GM19324 (cell line): Measurements from ENCODE around the gene AZIN2.

Experiments
- ATAC-seq: cut with Tn5 transposase; IDR thresholded peaks from one replicate; pipeline ENCODE4 v1.9.1; 2021; ENCODE audit warnings: mild to moderate bottlenecking, moderate library complexity; ENCODE audit not compliant: unreplicated experiment, low FRiP score

Gene AZIN2

DNA sequence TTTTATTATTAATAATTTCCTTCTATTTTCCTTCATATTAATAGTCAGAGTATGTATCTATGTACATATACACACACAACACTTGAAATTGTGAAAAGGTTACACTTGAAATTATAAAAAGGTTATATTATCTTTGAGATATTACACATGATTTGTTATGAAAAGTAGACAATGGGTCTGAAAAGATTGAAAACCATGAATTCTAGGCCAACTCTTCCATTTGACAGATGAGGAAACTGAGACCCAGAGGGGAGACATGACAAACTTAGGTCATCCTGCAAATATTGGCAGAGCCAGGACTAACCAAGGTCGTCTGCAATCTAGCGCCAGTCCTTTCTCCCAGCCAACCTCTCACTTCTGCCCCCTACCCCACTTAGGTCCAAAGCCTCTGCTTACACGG is 67.7 kb downstream of the AZIN2 start:
- no peak for ATAC-seq

DNA sequence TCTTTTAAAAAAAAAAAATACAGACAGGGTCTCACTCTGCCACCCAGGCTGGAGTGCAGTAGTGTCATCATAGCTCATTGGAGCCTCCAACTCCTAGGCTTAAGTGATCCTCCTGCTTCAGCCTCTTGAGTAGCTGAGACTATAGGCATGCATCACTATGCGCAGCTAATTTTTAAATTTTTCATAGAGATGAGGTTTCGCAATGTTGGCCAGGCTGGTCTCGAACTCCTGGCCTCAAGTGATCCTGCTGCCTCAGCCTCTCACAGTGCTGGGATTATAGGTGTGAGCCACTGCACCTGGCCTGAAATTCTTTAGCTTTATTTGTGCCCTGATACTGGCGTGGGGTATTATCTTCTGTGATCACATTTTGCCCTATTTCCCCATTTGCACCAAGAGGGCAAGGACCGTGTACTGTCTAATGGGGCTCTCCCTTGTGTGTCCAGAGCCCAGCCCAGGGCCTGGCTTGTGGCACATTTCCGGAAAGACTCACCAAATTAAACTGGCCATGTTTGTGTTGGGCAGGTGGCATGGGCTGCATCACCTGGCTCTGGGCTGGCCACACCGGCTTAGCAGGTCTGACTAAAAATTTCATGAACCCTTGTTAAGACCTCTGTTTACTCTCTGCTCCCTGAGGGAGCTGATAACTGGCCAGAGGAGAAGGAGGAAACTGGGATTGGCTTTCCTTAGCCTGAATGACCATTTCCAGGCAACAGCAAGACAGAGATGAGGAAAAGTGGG is 68.7 kb downstream of the AZIN2 start:
- no peak for ATAC-seq

DNA sequence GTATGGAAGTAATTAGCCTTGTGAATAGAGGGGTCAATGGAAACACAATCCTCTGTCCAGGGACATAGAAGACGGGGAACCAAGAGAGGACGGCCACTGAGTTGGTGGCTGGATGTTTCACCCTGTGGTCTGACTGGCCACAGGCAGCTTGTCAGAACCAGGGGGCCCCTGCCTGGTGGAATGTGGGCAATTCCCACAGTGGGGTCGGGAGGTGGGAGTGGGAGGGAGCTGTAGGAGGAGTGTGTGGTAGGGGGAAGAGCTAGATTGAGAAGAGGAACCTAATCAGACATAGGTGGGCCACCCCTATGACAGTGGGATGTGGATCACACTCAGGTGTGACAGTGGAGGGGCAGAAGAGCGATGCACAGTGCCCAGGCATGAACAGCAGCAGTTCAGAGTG is 69.6 kb downstream of the AZIN2 start:
- no peak for ATAC-seq

DNA sequence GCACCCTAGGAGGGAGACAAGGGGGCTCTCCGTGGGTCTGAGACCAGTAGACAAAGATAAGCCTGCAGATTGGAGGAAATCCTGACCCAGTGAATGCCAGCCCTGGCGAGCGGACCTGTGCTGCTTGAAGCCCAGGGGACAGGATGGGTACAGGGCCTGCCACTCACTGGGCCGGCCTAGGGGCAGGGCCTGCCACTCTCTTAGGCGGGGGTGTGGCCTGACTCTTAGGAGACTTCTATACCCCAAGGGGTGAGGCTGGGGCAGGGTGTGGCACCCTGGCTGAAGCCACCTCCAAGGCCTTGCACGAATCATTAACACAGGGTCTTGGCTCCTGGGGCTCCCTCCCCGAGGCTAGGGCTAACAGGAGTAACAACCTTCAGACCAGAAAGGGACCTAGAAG is 70.2 kb downstream of the AZIN2 start:
- no peak for ATAC-seq

DNA sequence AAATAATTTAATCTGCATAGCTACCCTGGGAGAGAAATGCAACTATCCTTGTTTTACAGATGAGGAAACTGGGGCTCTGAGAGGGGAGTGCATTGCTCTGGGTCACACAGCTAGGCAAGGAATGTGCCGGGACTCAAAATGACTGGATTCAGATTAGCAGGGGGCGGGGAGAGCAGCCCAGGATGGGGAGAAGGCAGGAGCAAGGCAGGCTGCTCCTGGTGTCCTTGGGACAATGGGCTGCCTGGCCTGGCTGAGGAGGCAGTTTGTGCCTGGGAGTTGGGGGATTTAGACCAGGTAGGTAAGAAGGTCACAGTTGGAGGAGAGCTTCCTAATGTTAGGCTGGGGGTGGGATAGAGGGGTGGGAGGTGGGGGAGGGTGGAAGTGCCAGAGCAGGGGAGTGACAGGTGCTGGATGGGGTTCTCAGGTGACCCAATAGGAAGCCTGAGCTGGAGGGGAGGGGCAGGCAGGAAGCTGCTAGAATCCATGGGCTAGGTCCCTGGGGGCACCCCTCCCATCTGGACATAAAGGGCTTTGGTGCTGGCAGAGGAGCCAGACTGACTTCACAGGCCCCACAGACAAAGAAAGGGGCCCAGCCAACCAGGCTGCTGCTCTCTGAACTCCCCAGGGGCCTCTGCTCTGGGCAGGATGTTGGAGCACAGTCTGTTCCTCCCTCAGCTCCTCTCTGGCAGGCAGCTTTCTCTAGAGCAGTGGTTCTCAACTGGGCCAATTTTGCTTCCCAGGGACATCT is 71.9 kb downstream of the AZIN2 start:
- ATAC-seq = no peak

DNA sequence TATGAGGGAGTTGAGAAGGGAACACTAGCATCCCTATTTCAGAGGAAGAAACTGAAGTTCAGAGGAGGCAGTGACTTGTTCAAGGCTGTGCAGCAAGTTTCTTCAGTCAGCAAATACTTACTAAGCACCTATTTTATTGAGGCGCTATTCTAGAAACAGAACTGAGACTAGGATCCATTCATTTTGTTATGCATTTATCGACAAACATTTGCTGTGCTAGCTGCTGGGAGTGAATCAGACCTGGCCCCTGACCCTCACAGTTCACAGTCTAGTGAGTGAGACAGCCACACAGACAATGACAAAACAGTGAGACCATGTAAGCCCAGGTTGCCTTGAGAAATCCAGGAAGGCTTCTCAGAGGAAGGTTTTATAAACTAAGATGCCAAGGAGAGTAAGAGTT is 72.7 kb downstream of the AZIN2 start:
- ATAC-seq = no peak

DNA sequence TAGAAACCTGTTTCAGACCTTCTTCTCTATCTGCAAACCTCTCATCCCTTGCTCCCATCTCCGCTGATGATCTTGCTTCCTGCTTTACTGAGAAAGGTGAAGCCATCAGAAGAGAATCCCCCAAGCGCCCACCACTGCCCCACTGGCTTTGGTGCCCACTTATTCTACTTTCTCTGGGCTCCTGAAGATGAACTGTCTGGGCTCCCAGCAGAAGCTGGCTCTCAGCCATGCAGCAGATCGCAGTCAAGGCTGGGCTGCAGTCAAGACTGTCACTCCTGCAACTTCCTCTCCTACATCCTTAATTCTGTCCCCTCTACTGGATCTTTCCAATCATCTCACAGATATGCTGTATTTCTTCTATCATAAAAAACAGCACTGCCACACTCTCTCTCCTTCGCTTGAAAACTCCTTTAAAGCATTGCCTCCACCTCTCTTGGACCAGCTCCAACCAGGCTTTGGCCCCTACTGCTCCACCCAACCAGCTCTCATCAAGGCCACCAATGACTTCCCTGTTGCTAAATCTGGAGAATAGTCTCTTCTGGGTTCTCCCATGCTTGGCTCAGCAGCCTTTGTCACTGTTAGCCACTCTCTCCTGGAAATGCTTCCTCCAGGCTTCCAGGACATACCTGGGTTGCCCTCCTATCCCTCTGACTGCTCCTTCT is 75.1 kb downstream of the AZIN2 start:
- no peak for ATAC-seq

DNA sequence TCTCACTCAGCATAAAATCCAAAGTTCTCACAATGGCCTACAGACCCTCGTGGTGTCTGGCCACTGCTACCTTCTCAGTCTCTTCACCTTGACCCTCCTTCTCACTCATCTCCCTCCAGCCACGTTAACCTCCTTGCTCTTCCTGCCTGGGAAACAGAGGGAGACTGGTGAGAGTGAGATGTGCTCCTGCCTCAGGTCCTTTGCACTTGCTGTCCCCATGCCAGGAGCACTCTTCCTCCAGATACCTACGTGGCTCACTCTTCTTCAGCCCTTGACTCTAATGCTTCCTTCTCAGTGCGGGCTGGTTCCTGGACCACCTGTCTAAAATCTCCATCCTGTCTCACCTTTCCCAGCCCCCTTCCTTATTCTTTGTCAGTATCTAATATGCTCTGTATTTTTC is 76.2 kb downstream of the AZIN2 start:
- ATAC-seq = no peak

DNA sequence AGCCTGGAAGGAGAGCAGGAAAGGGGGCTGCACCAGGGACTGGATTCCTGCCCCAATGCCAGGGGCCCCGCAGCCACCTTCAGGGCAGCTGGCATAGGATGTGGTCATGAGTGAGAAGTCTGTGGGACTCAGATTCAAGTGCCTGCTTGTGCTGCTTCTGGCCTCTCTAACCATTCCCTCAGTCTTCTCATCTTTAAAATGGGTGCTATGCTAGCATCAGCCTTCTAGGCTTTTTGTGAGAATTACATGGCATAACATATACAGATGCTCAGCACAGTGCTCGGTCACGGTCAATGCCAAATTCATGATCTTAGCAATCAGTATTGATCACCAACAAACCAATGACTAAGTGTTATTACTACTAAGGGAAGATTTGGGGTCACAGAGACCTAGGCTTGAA is 77.4 kb downstream of the AZIN2 start:
- no peak for ATAC-seq

DNA sequence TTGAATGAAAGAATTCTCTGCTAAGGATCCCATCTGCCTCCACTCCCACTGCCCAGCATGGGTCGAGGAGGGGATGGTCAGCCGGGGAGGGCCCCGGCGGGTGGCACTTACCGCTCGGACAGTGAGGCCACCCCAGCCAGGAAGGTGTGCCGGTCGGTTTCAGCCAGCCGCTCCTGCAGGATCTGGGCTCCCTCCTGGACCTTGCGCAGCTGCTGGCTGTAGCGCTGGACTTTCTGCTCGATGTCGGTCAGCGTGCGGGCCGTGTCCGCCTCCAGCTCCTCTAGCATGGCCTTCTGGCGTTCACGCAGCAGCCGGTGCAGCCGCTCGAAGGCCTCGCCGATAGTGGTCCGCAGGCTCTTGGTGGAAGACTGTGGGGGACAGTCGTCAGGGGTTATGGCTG is 78.6 kb downstream of the AZIN2 start:
- ATAC-seq = no peak

DNA sequence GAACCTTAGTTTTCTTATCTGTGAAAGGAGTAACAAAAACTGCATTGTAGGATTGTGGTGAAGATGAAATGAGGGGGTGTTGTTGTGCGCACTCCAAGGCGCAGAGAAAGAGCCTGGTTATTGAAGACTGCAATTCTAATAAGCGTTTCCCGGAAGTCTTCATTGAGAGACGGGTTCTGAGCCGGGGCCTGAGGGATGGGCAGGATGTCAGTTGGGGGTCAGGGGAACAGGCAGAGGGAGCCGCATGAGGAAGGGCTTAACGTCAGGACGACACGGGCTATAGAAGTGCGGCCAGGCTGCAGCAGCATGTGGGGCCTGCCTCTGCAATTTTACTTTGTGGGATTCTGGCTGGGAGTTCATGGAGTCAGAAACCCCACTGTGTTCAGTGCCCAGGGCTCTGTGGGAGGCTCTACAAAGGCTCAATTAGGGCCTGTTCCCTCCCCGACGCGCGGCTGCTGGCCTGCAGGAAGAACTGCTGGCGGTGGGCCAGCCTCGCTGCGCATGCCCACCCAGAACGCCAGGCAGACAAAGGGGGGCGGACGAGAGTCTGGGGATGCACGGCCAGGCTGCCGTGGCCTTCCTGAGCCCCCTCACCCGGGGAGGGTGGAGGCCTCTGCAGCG is 80.2 kb downstream of the AZIN2 start:
- no peak for ATAC-seq

DNA sequence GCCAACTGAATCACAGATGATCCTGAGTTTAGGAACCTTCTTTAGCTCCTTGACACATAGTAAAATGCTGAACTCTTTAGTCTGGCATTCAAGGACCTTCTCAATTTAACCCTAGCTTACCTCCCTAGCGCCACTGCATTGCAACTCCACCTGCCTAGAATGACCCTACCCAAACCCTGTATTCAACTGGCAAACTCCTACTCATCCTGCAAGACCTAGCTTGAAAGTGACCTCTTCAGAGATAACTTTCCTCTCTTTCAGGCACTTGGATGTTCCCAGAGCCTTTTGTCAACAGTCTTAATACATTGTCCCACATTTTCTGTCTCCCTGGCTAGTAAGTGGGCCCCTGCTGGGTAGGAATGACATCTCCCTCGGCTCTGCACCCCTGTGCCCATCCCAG is 81.2 kb downstream of the AZIN2 start:
- ATAC-seq = no peak

DNA sequence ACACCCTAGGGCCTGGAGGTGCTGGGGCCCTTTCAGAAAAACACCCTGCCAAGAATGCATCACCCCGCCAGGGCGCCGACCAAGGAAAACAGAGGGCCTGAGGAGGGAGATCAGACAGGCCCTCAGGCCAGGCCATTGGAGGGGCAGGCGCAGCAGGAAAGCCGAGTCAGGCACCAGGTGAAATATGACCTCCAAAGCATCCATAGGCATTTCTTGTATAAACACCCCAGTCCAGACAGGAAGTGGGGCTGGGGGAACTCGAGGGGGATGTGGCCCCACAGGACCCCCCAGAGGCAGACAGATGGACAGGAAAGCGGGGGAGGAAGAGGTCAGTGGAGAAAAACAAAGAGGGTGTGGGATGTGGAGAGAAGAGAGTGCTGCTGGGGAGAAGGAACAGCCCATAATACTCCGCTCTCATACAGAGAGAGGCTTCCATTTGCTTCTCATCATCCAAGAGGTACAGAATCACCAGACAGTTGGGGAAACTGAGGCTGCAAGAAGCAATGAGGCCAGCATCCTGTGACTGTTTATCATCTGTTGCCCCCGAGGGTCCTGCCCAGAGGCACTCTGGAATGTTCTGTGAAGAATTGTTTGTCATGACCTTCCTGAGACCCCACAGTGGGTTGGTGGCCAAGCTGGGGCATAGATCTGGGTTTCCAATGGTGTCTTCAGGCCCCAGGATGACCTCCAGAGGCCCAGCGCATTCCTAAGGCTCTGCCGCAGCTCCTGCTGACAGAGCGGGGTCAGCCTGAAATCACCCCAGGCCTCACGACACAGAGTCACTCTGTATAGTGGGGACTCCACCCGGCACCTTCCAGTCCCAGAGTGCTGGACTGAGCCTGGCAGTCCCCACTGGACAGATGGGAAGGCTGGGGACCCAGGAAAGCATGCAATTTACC is 82.9 kb downstream of the AZIN2 start:
- no peak for ATAC-seq

DNA sequence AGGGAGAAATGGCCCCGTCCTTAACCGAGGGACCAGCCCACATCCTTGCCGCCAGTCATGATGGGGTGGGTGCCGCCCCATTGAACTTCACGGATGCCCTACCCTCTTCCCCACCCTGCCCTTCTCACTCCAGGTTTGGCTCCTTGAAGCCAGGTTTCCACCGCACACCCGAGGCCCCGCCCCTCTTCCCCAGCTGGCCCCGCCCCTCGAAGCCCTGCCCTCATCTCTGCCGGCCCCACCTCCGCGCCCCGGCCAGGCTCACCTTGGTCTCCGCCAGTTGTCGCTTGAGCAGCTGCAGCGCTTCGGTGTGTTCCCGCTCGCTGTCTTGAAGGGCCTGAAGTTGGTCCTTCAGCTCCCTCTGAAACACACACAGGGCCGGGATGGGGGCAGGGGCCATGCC is 84.3 kb downstream of the AZIN2 start:
- ATAC-seq = no peak

DNA sequence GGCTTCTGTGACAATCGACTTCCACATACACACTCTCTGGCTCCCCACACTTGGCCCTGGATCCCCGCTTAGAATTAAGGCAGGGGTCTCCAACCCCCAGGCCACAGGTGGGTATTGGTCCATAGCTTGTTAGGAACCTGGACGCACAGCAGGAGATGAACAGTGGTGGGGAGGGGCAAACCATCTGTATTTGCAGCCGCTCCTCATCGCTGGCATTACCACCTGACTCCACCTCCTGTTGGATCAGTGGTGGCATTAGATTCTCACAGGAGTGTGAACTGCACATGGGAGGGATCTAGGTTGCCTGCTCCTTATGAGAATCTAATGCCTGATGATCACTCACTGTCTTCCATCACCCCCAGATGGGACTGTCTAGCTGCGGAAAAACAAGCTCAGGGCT is 84.9 kb downstream of the AZIN2 start:
- ATAC-seq = no peak

DNA sequence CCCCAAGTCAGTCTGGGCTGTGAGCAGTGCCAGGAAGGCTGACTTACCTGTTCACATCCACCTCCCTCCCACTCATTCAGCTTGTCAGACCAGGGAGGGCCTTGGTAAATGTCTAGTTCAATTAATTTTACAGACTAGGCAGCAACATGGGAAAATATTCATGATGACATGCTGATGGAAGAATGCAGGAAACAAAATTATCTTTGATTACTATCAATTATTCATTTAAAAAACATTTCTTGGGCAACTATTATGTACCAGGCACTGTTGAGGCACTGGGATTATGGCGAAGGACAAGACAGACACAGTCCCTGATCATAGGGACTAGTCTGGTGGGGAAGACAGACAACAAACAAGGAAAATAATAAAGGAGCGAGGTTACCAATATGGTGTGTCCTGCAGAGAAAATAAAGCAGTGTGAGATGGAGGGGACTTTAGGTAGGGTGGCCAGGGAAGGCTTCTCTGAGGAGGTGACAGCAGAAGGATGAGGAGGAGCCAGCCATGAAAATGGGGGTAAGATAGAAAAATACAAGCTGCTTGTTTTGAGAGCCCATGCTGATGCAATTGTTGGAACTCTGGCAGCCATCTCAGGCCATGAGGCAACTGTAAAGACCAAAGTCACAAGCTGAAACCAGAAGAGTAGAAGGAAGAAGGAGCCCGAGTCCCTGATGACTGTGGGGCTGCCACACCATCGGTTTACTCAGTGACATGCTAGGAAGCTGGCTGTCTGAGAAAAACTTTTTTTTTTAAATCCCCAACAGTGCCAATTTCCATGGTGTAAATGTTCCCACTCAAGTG is 86.9 kb downstream of the AZIN2 start:
- no peak for ATAC-seq

DNA sequence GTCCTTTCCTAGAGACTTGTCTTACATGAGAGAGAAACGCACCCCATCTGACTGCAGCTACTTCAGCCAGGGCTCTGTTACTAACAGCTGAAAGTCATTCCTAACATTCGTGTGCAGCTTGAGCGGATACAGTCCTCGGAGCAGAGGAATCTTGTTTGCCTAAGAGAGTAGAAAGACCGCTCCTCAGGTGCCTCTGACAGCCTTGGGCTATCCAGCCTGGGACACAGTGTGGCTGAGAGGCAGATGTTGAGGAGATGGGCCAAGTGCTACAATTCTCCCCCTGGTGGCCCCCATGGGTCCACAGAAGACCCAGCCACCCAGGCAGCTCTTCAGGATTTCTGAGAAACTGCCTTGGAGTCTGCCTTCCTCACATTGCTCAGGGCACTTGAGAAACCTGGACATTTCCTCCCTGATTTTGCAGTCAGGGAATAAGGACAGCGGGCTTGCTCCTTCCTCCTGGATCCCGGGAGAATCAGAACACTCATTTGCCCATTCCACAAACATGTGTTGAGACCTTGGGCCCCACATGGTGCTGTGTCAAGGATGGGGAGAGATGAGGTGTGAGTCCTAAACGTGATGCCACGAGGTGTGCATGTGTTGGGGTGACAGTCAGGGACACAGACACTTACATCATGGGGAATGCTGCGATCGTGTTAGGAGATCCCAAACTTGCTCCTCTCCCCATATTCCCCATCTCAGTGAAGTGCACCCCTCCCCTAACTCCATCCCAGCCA is 87.8 kb downstream of the AZIN2 start:
- ATAC-seq = no peak

DNA sequence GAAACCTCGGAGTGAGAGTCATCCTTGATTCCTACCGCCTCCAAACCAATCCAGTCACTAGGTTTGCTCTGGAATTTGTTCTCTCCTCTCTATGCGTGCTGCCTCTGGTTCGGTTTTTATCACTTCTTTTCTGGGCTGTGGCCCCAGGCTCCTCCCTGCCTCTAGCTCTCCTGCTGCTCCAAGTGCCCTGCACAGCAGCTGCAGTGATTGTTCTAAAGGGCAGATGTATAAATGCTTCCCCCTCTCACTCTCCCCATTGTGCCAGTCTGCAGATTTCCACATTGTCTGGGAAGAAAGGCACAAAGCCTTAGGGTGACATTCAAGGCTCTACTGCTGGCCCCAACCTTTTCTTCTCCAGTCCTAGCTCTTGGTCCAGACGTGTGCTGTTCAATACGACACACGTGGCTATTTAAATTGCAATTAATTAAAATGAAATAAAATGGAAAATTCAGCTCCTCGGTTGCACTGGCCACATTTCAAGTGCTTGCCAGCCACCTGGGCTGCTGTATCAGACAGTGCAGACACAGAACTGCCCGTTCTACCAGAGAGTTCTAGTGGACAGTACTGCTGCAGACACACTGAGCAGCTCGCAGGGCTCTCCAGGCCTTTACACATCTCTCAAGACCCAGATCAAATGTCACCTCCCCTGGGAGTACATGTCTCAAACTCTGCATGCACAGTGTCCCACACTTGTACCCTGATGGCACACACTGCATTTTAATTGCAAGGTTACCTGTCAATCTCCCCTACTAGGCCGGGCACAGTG is 88.5 kb downstream of the AZIN2 start:
- no peak for ATAC-seq
